ENCODE results near the gene KLHL6.

GRCh38 chr3:183491109-183491922 is 64.2 kb downstream of the KLHL6 start:
- no peak for TF ChIP-seq CTCF (conservative IDR thresholded peaks at IDR 0.05)
- no peak for TF ChIP-seq ZFX (IDR thresholded peaks at IDR 0.05)
